Suprapubic skin (tissue), 4 donors: ENCODE measurements around the gene DTNB. TPM values are rescaled to one million over a fixed set of nuclear protein-coding genes. Genes with fewer than 3 reads are reported as not detected.

ENCODE experiments used
- DNase-seq, 2 donors: peaks; one replicate each; pipeline ENCODE4 v3.0.0-alpha.2; 2019; ENCODE audit warnings: low spot score in 2 of 2
- H3K27ac ChIP-seq: fragments of 200-600 bp; sonication (generic); one replicate; pipeline ENCODE4 v1.5.1; 2019
- H3K27me3 ChIP-seq: fragments of 200-600 bp; sonication (generic); one replicate; pipeline ENCODE4 v1.5.1; 2019
- H3K36me3 ChIP-seq: fragments of 200-600 bp; sonication (generic); one replicate; pipeline ENCODE4 v1.5.1; 2019
- H3K4me1 ChIP-seq: fragments of 200-600 bp; sonication (generic); one replicate; pipeline ENCODE4 v1.5.1; 2019
- H3K4me3 ChIP-seq: fragments of 200-600 bp; sonication (generic); one replicate; pipeline ENCODE4 v1.5.1; 2019; ENCODE audit warnings: mild to moderate bottlenecking
- H3K9me3 ChIP-seq: fragments of 200-600 bp; sonication (generic); one replicate; pipeline ENCODE4 v1.5.1; 2019
- EP300 ChIP-seq: sonication (generic); formaldehyde crosslinking; IDR thresholded peaks from one replicate; pipeline ENCODE4 v1.6.1; 2017; ENCODE audit warnings: antibody characterized with exemption
- POLR2A ChIP-seq, 2 donors: fragments of 450-650 bp; IDR thresholded peaks; one replicate each; pipeline ENCODE4 v1.6.1; 2017; ENCODE audit warnings: antibody characterized with exemption in 2 of 2, mild to moderate bottlenecking in 2 of 2, moderate library complexity in 2 of 2
- POLR2AphosphoS5 ChIP-seq, 3 donors: sonication (generic); formaldehyde crosslinking; IDR thresholded peaks; one replicate each; pipeline ENCODE4 v1.6.1; 2017; ENCODE audit warnings: antibody characterized with exemption in 3 of 3
- WGBS: methylation state at CpG from one replicate; pipeline ENCODE4 v1.1.5; 2018; 5-methylcytosine and 5-hydroxymethylcytosine counted together
- total RNA-seq, 4 donors: library from RNA; depleted of rRNA; stranded (reverse); fragments of >200 nt; gene quantifications; one replicate each; pipeline ENCODE4 v1.1.0, GENCODE V29; 2016
- TF ChIP-seq, protein P1 (sequence below), 2 donors: fragments of 200-600 bp in 1 of 2; fragments of 450-650 bp in 1 of 2; sonication (generic) in 1 of 2; IDR thresholded peaks; one replicate each; pipeline ENCODE4 v1.5.1; 2016 to 2019; ENCODE audit warnings: antibody characterized with exemption in 2 of 2, mild to moderate bottlenecking in 1 of 2, moderate library complexity in 1 of 2

DTNB gene
- total RNA-seq, 4 donors from 2014 or later: 11.8 to 40.1 (median 24.1) TPM

DNA sequence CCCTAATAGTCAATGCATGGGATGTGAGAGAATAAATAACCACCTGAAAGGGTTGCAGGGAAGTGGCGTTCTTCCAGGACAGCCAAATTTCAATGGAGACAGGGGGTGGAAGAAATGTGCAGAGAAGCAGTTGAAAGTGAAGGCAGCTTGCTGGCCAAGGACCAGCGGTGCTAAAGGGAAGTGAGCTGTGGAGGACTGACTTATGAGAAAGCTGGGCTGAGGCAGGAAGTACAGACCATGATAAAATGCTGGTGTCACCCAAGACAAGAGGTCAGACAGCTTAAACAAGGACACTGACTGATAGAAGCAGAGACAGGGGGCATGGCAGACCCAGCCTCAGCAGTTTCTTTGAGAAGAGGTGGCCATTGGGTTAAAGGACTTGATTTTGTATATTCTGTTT is 106.7 kb downstream of the DTNB start:
- Histone ChIP-seq H3K4me1 (no peaks in the 10 kb centered on the region), H3K36me3 (no peaks in the 10 kb centered on the region), H3K27me3 (no peaks in the 10 kb centered on the region), H3K9me3 (no peaks in the 10 kb centered on the region), H3K4me3 (no peak overlapping the region), H3K27ac (no peak overlapping the region)
- DNase-seq: no peak
- WGBS: 68% methylated on average over 2 of the region's 2 CpGs
- TF ChIP-seq POLR2AphosphoS5 (IDR thresholded peaks at IDR 0.05) (no peak), POLR2A (IDR thresholded peaks at IDR 0.05) (no peak), EP300 (no peak)
- TF ChIP-seq, protein P1, sequence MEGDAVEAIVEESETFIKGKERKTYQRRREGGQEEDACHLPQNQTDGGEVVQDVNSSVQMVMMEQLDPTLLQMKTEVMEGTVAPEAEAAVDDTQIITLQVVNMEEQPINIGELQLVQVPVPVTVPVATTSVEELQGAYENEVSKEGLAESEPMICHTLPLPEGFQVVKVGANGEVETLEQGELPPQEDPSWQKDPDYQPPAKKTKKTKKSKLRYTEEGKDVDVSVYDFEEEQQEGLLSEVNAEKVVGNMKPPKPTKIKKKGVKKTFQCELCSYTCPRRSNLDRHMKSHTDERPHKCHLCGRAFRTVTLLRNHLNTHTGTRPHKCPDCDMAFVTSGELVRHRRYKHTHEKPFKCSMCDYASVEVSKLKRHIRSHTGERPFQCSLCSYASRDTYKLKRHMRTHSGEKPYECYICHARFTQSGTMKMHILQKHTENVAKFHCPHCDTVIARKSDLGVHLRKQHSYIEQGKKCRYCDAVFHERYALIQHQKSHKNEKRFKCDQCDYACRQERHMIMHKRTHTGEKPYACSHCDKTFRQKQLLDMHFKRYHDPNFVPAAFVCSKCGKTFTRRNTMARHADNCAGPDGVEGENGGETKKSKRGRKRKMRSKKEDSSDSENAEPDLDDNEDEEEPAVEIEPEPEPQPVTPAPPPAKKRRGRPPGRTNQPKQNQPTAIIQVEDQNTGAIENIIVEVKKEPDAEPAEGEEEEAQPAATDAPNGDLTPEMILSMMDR (IDR thresholded peaks at IDR 0.05): no peak

DNA sequence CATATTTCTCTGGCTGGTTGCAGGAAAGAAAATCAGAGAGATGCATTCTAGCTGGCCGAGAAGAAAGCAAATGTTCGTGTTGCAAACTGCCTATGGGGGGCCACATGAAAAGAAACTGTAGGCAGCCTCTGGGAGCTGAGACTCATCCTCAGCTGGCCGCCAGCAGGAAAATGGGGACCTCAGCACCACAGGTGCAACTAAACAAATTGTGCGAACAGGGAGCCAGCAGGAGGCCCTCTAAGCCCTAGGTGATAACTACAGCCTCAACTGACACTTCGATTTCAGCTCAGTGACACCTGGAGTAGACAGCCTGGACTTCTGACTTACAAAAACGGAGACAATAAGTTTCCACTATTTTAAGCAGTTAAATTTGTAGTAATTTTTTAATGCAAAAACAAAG is 107.3 kb downstream of the DTNB start:
- no peak for DNase-seq
- Histone ChIP-seq H3K27me3 (no peaks in the 10 kb centered on the region), H3K9me3 (no peaks in the 10 kb centered on the region), H3K27ac (no peak overlapping the region), H3K36me3 (no peaks in the 10 kb centered on the region), H3K4me3 (no peak overlapping the region), H3K4me1 (no peaks in the 10 kb centered on the region)
- WGBS: 91% methylated on average over 6 of the region's 6 CpGs
- no peak for TF ChIP-seq POLR2AphosphoS5 (IDR thresholded peaks at IDR 0.05)
- TF ChIP-seq, protein P1 (IDR thresholded peaks at IDR 0.05): no peak
- TF ChIP-seq EP300: no peak
- TF ChIP-seq POLR2A (IDR thresholded peaks at IDR 0.05): no peak

DNA sequence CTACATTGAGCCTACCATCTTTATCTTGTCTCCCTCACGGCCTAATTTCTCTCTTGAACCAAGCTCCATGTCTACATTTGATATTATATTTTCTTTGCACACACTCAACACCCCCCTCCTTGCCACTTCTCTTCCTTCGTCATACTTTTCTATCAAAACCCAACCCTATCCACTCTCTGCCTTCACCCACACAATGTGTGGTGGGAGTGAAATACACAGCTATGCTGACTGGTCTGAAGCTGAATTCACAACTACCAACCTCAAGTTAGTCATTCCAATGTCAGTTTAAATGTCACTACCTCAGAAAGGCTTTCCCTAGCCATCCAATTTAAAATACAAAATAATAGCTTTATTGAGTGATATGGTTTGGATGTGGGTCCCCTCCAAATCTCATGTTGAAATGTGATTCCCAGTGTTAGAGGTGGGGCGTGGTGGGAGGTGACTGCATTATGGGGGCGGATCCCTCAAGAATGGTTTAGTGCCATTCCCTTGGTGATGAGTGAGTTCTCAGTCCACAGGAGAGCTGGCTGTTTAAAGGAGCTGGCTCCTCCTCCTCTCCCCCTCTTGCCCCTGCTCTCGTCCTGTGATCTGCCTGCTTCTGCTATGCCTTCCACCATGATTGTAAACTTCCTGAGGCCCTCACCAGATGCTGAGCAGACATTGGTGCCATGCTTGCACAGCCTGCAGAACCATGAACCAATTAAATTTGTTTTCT is 112.1 kb downstream of the DTNB start:
- Histone ChIP-seq H3K4me3 (no peak overlapping the region), H3K4me1 (no peaks in the 10 kb centered on the region), H3K27ac (no peak overlapping the region), H3K36me3 (no peaks in the 10 kb centered on the region), H3K9me3 (no peaks in the 10 kb centered on the region), H3K27me3 (no peaks in the 10 kb centered on the region)
- TF ChIP-seq EP300: no peak
- TF ChIP-seq, protein P1 (IDR thresholded peaks at IDR 0.05): no peak
- TF ChIP-seq POLR2AphosphoS5 (IDR thresholded peaks at IDR 0.05): no peak
- no peak for TF ChIP-seq POLR2A (IDR thresholded peaks at IDR 0.05)
- WGBS: 89% methylated on average over 5 of the region's 5 CpGs
- DNase-seq: no peak

DNA sequence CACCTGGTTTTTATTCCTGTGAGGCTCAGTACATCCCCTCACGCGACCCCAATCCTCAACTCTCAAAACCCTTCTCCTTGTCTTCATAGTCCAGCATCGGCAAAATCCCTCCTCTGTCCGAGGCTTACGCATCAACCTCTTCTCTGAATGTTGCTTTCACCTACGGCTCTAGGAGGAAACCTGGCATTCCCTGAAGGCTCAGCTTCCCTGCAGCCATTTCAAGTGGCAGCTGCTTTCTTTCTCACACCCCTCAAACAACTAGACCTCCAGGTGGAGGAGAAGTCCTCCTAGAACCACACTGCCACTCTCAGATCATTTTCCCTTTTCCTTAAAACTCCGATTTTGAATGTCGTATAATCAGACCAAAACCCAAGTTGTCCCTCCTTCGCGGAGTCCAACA is 114.2 kb downstream of the DTNB start:
- no peak for TF ChIP-seq POLR2AphosphoS5 (IDR thresholded peaks at IDR 0.05)
- TF ChIP-seq EP300: no peak
- TF ChIP-seq, protein P1 (IDR thresholded peaks at IDR 0.05): no peak
- TF ChIP-seq POLR2A (IDR thresholded peaks at IDR 0.05): no peak
- Histone ChIP-seq H3K4me1 (no peaks in the 10 kb centered on the region), H3K27ac (no peak overlapping the region), H3K9me3 (no peaks in the 10 kb centered on the region), H3K4me3 (no peak overlapping the region), H3K27me3 (no peaks in the 10 kb centered on the region), H3K36me3 (no peaks in the 10 kb centered on the region)
- 94% methylated on average over 10 of the region's 10 CpGs for WGBS
- no peak for DNase-seq

DNA sequence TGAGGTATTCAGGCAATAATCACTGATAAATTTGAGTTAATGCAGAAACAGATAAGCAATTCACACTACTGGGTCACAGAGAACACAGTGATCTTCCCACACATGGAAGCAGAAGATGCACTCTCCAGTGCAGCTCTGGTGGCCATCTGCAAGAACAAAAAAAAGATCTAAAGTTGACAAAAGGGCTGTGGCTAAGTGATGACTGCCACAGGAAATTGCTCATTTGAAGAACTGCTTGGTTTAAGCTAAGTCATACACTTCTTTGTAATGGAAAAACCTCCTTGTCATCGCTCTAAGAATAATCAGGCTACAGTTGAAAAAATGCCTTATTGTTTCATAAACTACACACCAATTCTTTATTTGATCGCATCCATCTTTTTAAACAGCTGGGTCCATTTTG is 115.1 kb downstream of the DTNB start:
- no peak for DNase-seq
- H3K36me3 ChIP-seq: no peaks in the 10 kb centered on the region
- H3K4me3 ChIP-seq: no peak overlapping the region
- H3K4me1 ChIP-seq: no peaks in the 10 kb centered on the region
- H3K9me3 ChIP-seq: no peaks in the 10 kb centered on the region
- TF ChIP-seq, protein P1 (IDR thresholded peaks at IDR 0.05): no peak
- no peak for TF ChIP-seq POLR2A (IDR thresholded peaks at IDR 0.05)
- TF ChIP-seq POLR2AphosphoS5 (IDR thresholded peaks at IDR 0.05): no peak
- no peak for TF ChIP-seq EP300
- no peaks in the 10 kb centered on the region for H3K27me3 ChIP-seq
- H3K27ac ChIP-seq: no peak overlapping the region
- 61% methylated on average over 2 of the region's 2 CpGs for WGBS
